Smooth muscle cell (in vitro differentiated cells): ENCODE measurements around the gene TMEM107. TPM values are rescaled to one million over a fixed set of nuclear protein-coding genes. Genes with fewer than 3 reads are reported as not detected.
A peak's percentile ranks its signal among the peaks of the same experiment; 100 is the strongest.
"Not testable (repeated sequence)": the region's sequence is repeated elsewhere in the genome, so short reads cannot be mapped to it uniquely, and the experiment has no call there.

Experiments
- DNase-seq: peaks from one replicate; lab custom pipeline; 2025; ENCODE audit not compliant: unreplicated experiment; lab: John Stamatoyannopoulos, UW
- H2AFZ ChIP-seq: fragments of 200-600 bp; sonication (generic); 2 replicates; pipeline ENCODE4 v1.6.0; 2016; ENCODE audit warnings: antibody characterized with exemption, low read depth, mild to moderate bottlenecking
- H3F3A ChIP-seq: fragments of 200-600 bp; sonication (generic); 2 replicates; pipeline ENCODE4 v1.6.0; 2017; ENCODE audit warnings: antibody characterized with exemption, low read depth
- H3K27ac ChIP-seq: fragments of 200-600 bp; sonication (generic); 2 replicates; pipeline ENCODE4 v1.5.1; 2016; ENCODE audit warnings: low read depth, mild to moderate bottlenecking
- H3K27me3 ChIP-seq: fragments of 200-600 bp; sonication (generic); 2 replicates; pipeline ENCODE4 v1.6.1; 2016; ENCODE audit warnings: low read depth, mild to moderate bottlenecking
- H3K36me3 ChIP-seq: fragments of 200-600 bp; sonication (generic); 2 replicates; pipeline ENCODE4 v1.5.1; 2016; ENCODE audit warnings: low read depth
- H3K4me1 ChIP-seq: fragments of 200-600 bp; sonication (generic); 2 replicates; pipeline ENCODE4 v1.5.1; 2016; ENCODE audit warnings: low read depth
- H3K4me2 ChIP-seq: fragments of 200-600 bp; sonication (generic); 2 replicates; pipeline ENCODE4 v1.6.0; 2016; ENCODE audit warnings: mild to moderate bottlenecking
- H3K4me3 ChIP-seq: fragments of 200-600 bp; sonication (generic); 2 replicates; pipeline ENCODE4 v1.5.1; 2016; ENCODE audit warnings: mild to moderate bottlenecking
- H3K79me2 ChIP-seq: fragments of 200-600 bp; sonication (generic); 2 replicates; pipeline ENCODE4 v1.6.0; 2016; ENCODE audit warnings: low read depth, mild to moderate bottlenecking
- H3K9ac ChIP-seq: fragments of 200-600 bp; sonication (generic); 2 replicates; pipeline ENCODE4 v1.6.0; 2016; ENCODE audit warnings: low read depth
- H3K9me3 ChIP-seq: fragments of 200-600 bp; sonication (generic); replicated peaks from 2 replicates; pipeline ENCODE4 v1.5.1; 2016; ENCODE audit warnings: low read depth
- H4K20me1 ChIP-seq: fragments of 200-600 bp; sonication (generic); 2 replicates; pipeline ENCODE4 v1.6.0; 2016; ENCODE audit warnings: low read depth
- WGBS: methylation state at CpG from one replicate; pipeline ENCODE4 v1.1.7; 2016; ENCODE audit warnings: low lambda C conversion rate; 5-methylcytosine and 5-hydroxymethylcytosine counted together
- polyA plus RNA-seq: library from polyadenylated mRNA; unstranded; fragments of >200 nt; fragmentation: Nextera tagmentation; extraction: Ambion mirVana; gene quantifications from 2 replicates; pipeline ENCODE4 v1.2.1, GENCODE V29; 2016
- total RNA-seq: library from RNA; depleted of rRNA; stranded (reverse); fragments of >200 nt; gene quantifications from 2 replicates; pipeline ENCODE4 v1.2.3, GENCODE V29; 2014
- TF ChIP-seq, protein P1 (sequence below): fragments of 200-600 bp; sonication (generic); IDR thresholded peaks from 2 replicates; pipeline ENCODE4 v1.5.1; 2017; ENCODE audit warnings: borderline replicate concordance, mild to moderate bottlenecking, antibody characterized with exemption; ENCODE audit not compliant: insufficient read depth, poor library complexity, severe bottlenecking

TMEM107 gene
- total and polyA plus RNA-seq, 2 experiments from 2014 or later: 36.0 to 66.7 TPM

- TF ChIP-seq, protein P1, sequence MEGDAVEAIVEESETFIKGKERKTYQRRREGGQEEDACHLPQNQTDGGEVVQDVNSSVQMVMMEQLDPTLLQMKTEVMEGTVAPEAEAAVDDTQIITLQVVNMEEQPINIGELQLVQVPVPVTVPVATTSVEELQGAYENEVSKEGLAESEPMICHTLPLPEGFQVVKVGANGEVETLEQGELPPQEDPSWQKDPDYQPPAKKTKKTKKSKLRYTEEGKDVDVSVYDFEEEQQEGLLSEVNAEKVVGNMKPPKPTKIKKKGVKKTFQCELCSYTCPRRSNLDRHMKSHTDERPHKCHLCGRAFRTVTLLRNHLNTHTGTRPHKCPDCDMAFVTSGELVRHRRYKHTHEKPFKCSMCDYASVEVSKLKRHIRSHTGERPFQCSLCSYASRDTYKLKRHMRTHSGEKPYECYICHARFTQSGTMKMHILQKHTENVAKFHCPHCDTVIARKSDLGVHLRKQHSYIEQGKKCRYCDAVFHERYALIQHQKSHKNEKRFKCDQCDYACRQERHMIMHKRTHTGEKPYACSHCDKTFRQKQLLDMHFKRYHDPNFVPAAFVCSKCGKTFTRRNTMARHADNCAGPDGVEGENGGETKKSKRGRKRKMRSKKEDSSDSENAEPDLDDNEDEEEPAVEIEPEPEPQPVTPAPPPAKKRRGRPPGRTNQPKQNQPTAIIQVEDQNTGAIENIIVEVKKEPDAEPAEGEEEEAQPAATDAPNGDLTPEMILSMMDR: no peak
- WGBS: 1% methylated on average over 45 of the region's 45 CpGs
- Histone ChIP-seq H3K9ac (peak overlapping the region; percentile 64), H3K36me3 (no peaks in the 10 kb centered on the region), H3K4me3 (peak overlapping the region; percentile 62), H3K27ac (peak overlapping the region; percentile 90), H3F3A (peaks cover 16% of the 10 kb centered on the region), H2AFZ (peak overlapping the region; percentile 80), H3K79me2 (no peaks in the 10 kb centered on the region), H3K9me3 (no peaks in the 10 kb centered on the region), H3K4me1 (peaks cover 4% of the 10 kb centered on the region), H4K20me1 (no peaks in the 10 kb centered on the region), H3K4me2 (peak overlapping the region; percentile 95), H3K27me3 (no peaks in the 10 kb centered on the region)
- DNase-seq: peak; percentile 85
Observed at GRCh38 chr17:8220783-8221662, 44.8 kb upstream of the TMEM107 start.

GRCh38 chr17:8214000-8214399 is 37.8 kb upstream of the TMEM107 start:
- H4K20me1 ChIP-seq, H3K4me2 ChIP-seq, H3K27ac ChIP-seq, H2AFZ ChIP-seq, H3K79me2 ChIP-seq, H3K4me1 ChIP-seq, H3K9me3 ChIP-seq, DNase-seq, H3K9ac ChIP-seq, H3K36me3 ChIP-seq, H3K27me3 ChIP-seq, H3F3A ChIP-seq, H3K4me3 ChIP-seq: not testable (repeated sequence)
- 90% methylated on average over 15 of the region's 15 CpGs for WGBS

DNA sequence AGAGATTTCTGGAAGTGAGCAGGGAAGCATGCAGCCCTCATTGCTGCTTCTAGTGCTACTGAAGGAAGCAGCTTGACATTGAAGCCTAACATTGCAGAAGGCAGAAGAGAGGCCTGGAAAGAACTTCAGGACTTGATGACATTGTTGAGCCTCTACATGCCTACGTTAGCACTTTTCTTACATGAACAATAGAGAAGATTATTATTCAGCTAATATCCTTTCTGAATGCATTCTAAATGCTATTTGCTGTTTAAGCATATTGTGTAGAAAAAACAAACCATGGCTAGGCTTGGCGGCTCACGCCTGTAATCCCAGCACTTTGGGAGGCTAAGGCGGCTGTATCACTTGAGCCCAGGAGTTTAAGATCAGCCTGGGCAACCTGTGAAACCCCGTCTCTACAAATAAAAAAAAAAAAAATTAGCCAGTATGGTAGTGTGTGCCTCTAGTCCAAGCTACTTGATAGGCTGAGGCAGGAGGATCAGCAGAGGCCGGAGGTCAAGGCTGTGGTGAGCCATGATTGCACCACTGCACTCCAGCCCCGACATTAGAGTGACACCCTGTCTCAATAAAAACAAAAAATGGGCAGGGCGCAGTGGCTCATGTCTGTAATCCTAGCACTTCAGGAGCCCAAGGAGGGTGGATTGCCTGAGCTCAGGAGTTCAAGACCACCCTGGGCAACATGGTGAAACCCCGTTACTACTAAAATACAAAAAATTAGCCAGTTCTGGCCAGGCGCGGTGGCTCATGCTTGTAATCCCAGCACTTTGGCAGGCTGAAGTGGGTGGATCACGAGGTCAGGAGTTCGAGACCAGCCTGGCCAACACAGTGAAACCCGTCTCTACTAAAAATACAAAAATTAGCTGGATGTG is 36.4 kb upstream of the TMEM107 start:
- Histone ChIP-seq H3K4me2 (no peak overlapping the region), H3K27me3 (no peaks in the 10 kb centered on the region), H4K20me1 (no peaks in the 10 kb centered on the region), H3K9me3 (no peaks in the 10 kb centered on the region), H3K4me1 (peaks cover 8% of the 10 kb centered on the region), H2AFZ (no peak overlapping the region), H3K9ac (no peak overlapping the region), H3K27ac (no peak overlapping the region), H3K79me2 (peaks cover 22% of the 10 kb centered on the region), H3F3A (no peaks in the 10 kb centered on the region), H3K36me3 (no peaks in the 10 kb centered on the region), H3K4me3 (no peak overlapping the region)
- DNase-seq: no peak
- 88% methylated on average over 14 of the region's 14 CpGs for WGBS
- TF ChIP-seq, protein P1: no peak
